Mesenchymal stem cell (in vitro differentiated cells and primary cell): ENCODE measurements around the gene RNFT2.

Experiments
- DNase-seq: peaks from one replicate; pipeline ENCODE4 v3.0.0-alpha.2; 2013
- H2AFZ ChIP-seq: one replicate; pipeline ENCODE4 v1.6.1; 2013; ENCODE audit warnings: low read depth, mild to moderate bottlenecking, control low read depth, inconsistent platforms, low read length, moderate library complexity
- H2AK5ac ChIP-seq: 2 replicates; pipeline ENCODE4 v1.6.1; 2013; ENCODE audit warnings: low read length, moderate library complexity, mild to moderate bottlenecking, inconsistent platforms; ENCODE audit not compliant: severe bottlenecking
- H2BK120ac ChIP-seq: one replicate; pipeline ENCODE4 v1.6.1; 2013; ENCODE audit warnings: low read depth, mild to moderate bottlenecking, inconsistent platforms, low read length, moderate library complexity
- H2BK12ac ChIP-seq, 2 experiments: one replicate each; pipeline ENCODE4 v1.6.1; 2013; ENCODE audit warnings: inconsistent platforms in 2 of 2, low read length in 2 of 2, mild to moderate bottlenecking in 2 of 2, moderate library complexity in 2 of 2, control low read depth in 1 of 2
- H2BK15ac ChIP-seq: one replicate; pipeline ENCODE4 v1.6.1; 2013; ENCODE audit warnings: mild to moderate bottlenecking, low read depth, inconsistent platforms; ENCODE audit not compliant: poor library complexity, severe bottlenecking
- H2BK5ac ChIP-seq: 2 replicates; pipeline ENCODE4 v1.6.1; 2013; ENCODE audit warnings: low read depth, mild to moderate bottlenecking, low read length, control low read depth, inconsistent platforms; ENCODE audit not compliant: poor library complexity, severe bottlenecking
- H3K14ac ChIP-seq, 2 experiments: one replicate each; pipeline ENCODE4 v1.6.1; 2013; ENCODE audit warnings: inconsistent platforms in 2 of 2, low read length in 2 of 2, control low read depth in 1 of 2, mild to moderate bottlenecking in 1 of 2, moderate library complexity in 1 of 2
- H3K18ac ChIP-seq, 2 experiments: one replicate each; pipeline ENCODE4 v1.6.1; 2013; ENCODE audit warnings: inconsistent platforms in 2 of 2, low read length in 2 of 2, control low read depth in 1 of 2, low read depth in 1 of 2, mild to moderate bottlenecking in 1 of 2
- H3K23ac ChIP-seq, 2 experiments: one replicate each; pipeline ENCODE4 v1.6.1; 2013; ENCODE audit warnings: inconsistent platforms in 2 of 2, low read length in 2 of 2, mild to moderate bottlenecking in 2 of 2, moderate library complexity in 2 of 2, control low read depth in 1 of 2
- H3K27ac ChIP-seq: 2 replicates; pipeline ENCODE4 v1.5.1; 2013; ENCODE audit warnings: mild to moderate bottlenecking, moderate library complexity, low read length, control low read depth, inconsistent platforms; ENCODE audit not compliant: poor library complexity, severe bottlenecking
- H3K27me3 ChIP-seq, 2 experiments: 2 replicates each; pipeline versions ENCODE4 v1.6.1 to v1.7.0; 2013; ENCODE audit warnings: low read length in 2 of 2, mild to moderate bottlenecking in 2 of 2, moderate library complexity in 2 of 2, control low read depth in 1 of 2, inconsistent platforms in 1 of 2; ENCODE audit not compliant: control insufficient read depth in 1 of 2, insufficient read depth in 1 of 2
- H3K36me3 ChIP-seq, 2 experiments: 2 replicates each; pipeline versions ENCODE4 v1.6.1 to v1.7.0; 2013; ENCODE audit warnings: low read length in 2 of 2, control low read depth in 1 of 2, inconsistent platforms in 1 of 2, low read depth in 1 of 2, mild to moderate bottlenecking in 1 of 2; ENCODE audit not compliant: insufficient read depth in 2 of 2, control insufficient read depth in 1 of 2
- H3K4ac ChIP-seq, 2 experiments: one replicate each; pipeline ENCODE4 v1.6.1; 2013; ENCODE audit warnings: inconsistent platforms in 2 of 2, low read length in 2 of 2, mild to moderate bottlenecking in 2 of 2, moderate library complexity in 2 of 2, control low read depth in 1 of 2, low read depth in 1 of 2
- H3K4me1 ChIP-seq: 2 replicates; pipeline ENCODE4 v1.6.1; 2013; ENCODE audit warnings: low read depth, low read length, control low read depth; ENCODE audit not compliant: control insufficient read depth, insufficient read depth
- H3K4me2 ChIP-seq: 2 replicates; pipeline ENCODE4 v1.6.1; 2013; ENCODE audit warnings: low read length, mild to moderate bottlenecking, inconsistent platforms; ENCODE audit not compliant: poor library complexity, severe bottlenecking
- H3K4me3 ChIP-seq, 2 experiments: 2 replicates each; pipeline versions ENCODE4 v1.5.1 to v1.7.0; 2013; ENCODE audit warnings: low read length in 2 of 2, mild to moderate bottlenecking in 2 of 2, control low read depth in 1 of 2, low read depth in 1 of 2; ENCODE audit not compliant: insufficient read depth in 1 of 2
- H3K79me1 ChIP-seq: replicated peaks from 2 replicates; pipeline ENCODE4 v1.6.1; 2013; ENCODE audit warnings: mild to moderate bottlenecking, control low read depth, low read length, inconsistent platforms; ENCODE audit not compliant: poor library complexity, severe bottlenecking
- H3K9ac ChIP-seq: 2 replicates; pipeline ENCODE4 v1.7.0; 2013; ENCODE audit warnings: mild to moderate bottlenecking, low read length, moderate library complexity
- H3K9me3 ChIP-seq: 2 replicates; pipeline ENCODE4 v1.7.0; 2013; ENCODE audit warnings: mild to moderate bottlenecking, low read length; ENCODE audit not compliant: control insufficient read depth
- H4K8ac ChIP-seq: one replicate; pipeline ENCODE4 v1.6.1; 2013; ENCODE audit warnings: inconsistent platforms, mild to moderate bottlenecking, low read length, moderate library complexity
- H4K91ac ChIP-seq: one replicate; pipeline ENCODE4 v1.6.1; 2013; ENCODE audit warnings: mild to moderate bottlenecking, low read length, inconsistent platforms
- WGBS: methylation state at CpG from one replicate; pipeline ENCODE4 v1.1.7; 2013; ENCODE audit warnings: mixed read lengths; 5-methylcytosine and 5-hydroxymethylcytosine counted together

RNFT2 gene

GRCh38 chr12:116887897-116888296, 149.8 kb downstream of the RNFT2 start:
- Histone ChIP-seq H3K4me1 (no peaks in the 10 kb centered on the region), H3K79me1 (no peaks in the 10 kb centered on the region), H3K27ac (no peak overlapping the region), H2AK5ac (no peak overlapping the region), H3K36me3 (no peaks in the 10 kb centered on the region), H3K9me3 (peaks cover 6% of the 10 kb centered on the region), H2AFZ (no peak overlapping the region), H3K4me2 (no peak overlapping the region), H2BK5ac (no peak overlapping the region), H3K9ac (no peak overlapping the region), H4K8ac (no peak overlapping the region), H3K4me3 (no peak overlapping the region), H3K23ac (no peak overlapping the region), H2BK12ac (no peak overlapping the region), H3K18ac (no peak overlapping the region), H3K4ac (no peak overlapping the region), H4K91ac (no peak overlapping the region), H2BK15ac (no peak overlapping the region), H3K14ac (no peak overlapping the region), H2BK120ac (no peak overlapping the region), H3K27me3 (peaks cover 21 to 45% of the 10 kb centered on the region in 2 experiments)
- DNase-seq: no peak
- WGBS: 86% methylated on average over 6 of the region's 6 CpGs

DNA sequence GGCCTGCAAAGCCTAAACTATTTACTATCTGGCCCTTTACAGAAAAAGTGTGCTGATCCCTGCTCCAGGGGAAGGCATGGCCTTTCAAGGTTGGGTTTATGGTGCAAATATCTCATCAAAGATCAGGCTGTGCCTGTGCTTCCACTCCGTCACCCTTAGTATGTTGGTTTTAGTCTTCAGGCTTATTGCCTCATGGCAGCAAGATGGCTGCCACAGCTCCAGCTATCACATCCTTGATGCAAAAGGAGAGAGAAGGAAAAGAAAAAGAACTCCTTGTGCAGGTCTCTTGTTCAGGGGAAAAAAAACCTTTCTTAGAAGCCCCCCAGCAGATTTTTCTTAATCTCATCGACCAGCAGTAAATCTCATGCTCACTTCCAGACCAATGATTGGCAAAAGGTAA, 152.2 kb downstream of the RNFT2 start:
- Histone ChIP-seq H3K4ac (no peak overlapping the region), H4K91ac (no peak overlapping the region), H2AK5ac (no peak overlapping the region), H4K8ac (no peak overlapping the region), H3K4me3 (no peak overlapping the region), H3K14ac (no peak overlapping the region), H3K79me1 (no peaks in the 10 kb centered on the region), H3K9me3 (peaks cover 6% of the 10 kb centered on the region), H3K27ac (no peak overlapping the region), H2BK15ac (no peak overlapping the region), H3K23ac (no peak overlapping the region), H3K36me3 (no peaks in the 10 kb centered on the region), H3K27me3 (peaks cover 20 to 25% of the 10 kb centered on the region in 2 experiments), H3K4me1 (no peaks in the 10 kb centered on the region), H2BK5ac (no peak overlapping the region), H2BK12ac (no peak overlapping the region), H3K18ac (no peak overlapping the region), H3K4me2 (no peak overlapping the region), H3K9ac (no peak overlapping the region), H2AFZ (no peak overlapping the region), H2BK120ac (no peak overlapping the region)
- 100% methylated on average over 1 of the region's 2 CpGs for WGBS
- DNase-seq: no peak

- no peaks in the 10 kb centered on the region for H3K4me1 ChIP-seq
- no peak for DNase-seq
- H3K27me3 ChIP-seq: peaks cover 21 to 23% of the 10 kb centered on the region in 2 experiments
- no peak overlapping the region for H3K27ac ChIP-seq
- no peak overlapping the region for H4K8ac ChIP-seq
- no peak overlapping the region for H2BK120ac ChIP-seq
- H3K14ac ChIP-seq: no peak overlapping the region
- no peaks in the 10 kb centered on the region for H3K79me1 ChIP-seq
- no peak overlapping the region for H3K4me3 ChIP-seq
- no peak overlapping the region for H3K4ac ChIP-seq
- no peak overlapping the region for H2AK5ac ChIP-seq
- H3K9ac ChIP-seq: no peak overlapping the region
- H2AFZ ChIP-seq: no peak overlapping the region
- no peaks in the 10 kb centered on the region for H3K36me3 ChIP-seq
- no peak overlapping the region for H2BK5ac ChIP-seq
- no peak overlapping the region for H3K18ac ChIP-seq
- H3K9me3 ChIP-seq: peaks cover 6% of the 10 kb centered on the region
- H3K23ac ChIP-seq: no peak overlapping the region
- 81% methylated on average over 3 of the region's 3 CpGs for WGBS
- H3K4me2 ChIP-seq: no peak overlapping the region
- no peak overlapping the region for H2BK12ac ChIP-seq
- no peak overlapping the region for H2BK15ac ChIP-seq
- no peak overlapping the region for H4K91ac ChIP-seq
Observed at GRCh38 chr12:116891019-116891418, 152.9 kb downstream of the RNFT2 start.

GRCh38 chr12:116892349-116893140, 154.4 kb downstream of the RNFT2 start:
- H3K36me3 ChIP-seq: no peaks in the 10 kb centered on the region
- no peak overlapping the region for H2BK15ac ChIP-seq
- WGBS: 79% methylated on average over 12 of the region's 12 CpGs
- no peak overlapping the region for H2BK120ac ChIP-seq
- H3K18ac ChIP-seq: no peak overlapping the region
- peaks cover 21 to 22% of the 10 kb centered on the region in 2 experiments for H3K27me3 ChIP-seq
- H3K4me1 ChIP-seq: no peaks in the 10 kb centered on the region
- no peak overlapping the region for H4K91ac ChIP-seq
- no peak overlapping the region for H2BK5ac ChIP-seq
- H3K9ac ChIP-seq: no peak overlapping the region
- H3K9me3 ChIP-seq: peaks cover 6% of the 10 kb centered on the region
- no peak overlapping the region for H3K4ac ChIP-seq
- no peak overlapping the region for H3K4me2 ChIP-seq
- no peak overlapping the region for H3K4me3 ChIP-seq
- no peak overlapping the region for H3K23ac ChIP-seq
- H2AK5ac ChIP-seq: no peak overlapping the region
- no peak overlapping the region for H2BK12ac ChIP-seq
- H3K79me1 ChIP-seq: no peaks in the 10 kb centered on the region
- DNase-seq: no peak
- no peak overlapping the region for H3K14ac ChIP-seq
- no peak overlapping the region for H4K8ac ChIP-seq
- H2AFZ ChIP-seq: no peak overlapping the region
- no peak overlapping the region for H3K27ac ChIP-seq
